Inflammatory macrophage treated with lipopolysaccharide for 1 hour (primary cell): Measurements from ENCODE around the gene RPSA.
"Not testable (repeated sequence)": the region's sequence is repeated elsewhere in the genome, so short reads cannot be mapped to it uniquely, and the experiment has no call there.

Source experiments
- DNase-seq, 2 donors: peaks; one replicate each; pipeline ENCODE4 v3.0.0-alpha.2; 2020 to 2022

Gene RPSA

DNA sequence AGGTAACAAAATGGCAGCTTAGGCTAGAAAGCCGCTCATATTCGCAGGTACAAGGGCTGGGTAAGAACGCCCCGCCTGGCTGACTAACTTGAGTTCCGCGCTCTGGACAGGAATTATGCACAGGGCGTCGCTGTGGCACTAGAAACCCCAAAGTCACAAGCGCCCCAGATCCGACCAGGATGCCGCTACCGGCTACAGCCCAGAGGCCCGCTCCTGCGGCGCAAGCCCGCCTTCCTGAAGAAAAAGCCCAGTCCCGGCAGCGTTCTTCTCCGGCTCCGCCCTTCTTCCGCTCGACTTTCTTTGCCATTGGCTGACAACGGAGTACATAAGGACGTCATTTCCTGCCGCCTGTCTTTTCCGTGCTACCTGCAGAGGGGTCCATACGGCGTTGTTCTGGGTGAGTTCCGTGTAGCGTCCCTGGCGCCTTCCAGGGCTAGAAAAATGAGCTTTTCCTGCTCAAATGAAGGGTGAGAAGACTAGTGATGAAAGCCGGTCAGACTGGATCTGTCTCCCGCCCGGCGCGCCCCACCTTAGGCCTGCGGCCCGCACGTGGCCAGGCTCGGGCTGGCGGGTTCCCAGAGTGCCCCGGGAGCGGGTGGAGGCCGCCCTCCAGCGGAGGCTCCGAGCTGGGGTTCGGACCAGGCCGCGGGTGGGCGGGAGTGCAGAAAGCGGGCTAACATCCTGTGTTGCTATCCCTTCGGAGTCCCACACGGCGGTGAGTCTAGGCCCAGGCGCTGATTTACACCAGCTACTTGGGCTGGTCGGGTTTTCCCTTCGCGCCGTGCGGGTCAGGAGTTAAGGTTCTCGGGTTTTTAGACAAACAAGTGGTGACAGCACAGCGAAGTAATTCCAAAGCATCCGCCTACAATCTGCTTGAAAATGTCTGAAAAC, at the start of gene RPSA:
RPSA (plus strand) TSS at position 353 of the 891 bp plus-strand sequence. CDS start 934 bp downstream, outside the sequence.
- peak; percentile 97 for DNase-seq

DNA sequence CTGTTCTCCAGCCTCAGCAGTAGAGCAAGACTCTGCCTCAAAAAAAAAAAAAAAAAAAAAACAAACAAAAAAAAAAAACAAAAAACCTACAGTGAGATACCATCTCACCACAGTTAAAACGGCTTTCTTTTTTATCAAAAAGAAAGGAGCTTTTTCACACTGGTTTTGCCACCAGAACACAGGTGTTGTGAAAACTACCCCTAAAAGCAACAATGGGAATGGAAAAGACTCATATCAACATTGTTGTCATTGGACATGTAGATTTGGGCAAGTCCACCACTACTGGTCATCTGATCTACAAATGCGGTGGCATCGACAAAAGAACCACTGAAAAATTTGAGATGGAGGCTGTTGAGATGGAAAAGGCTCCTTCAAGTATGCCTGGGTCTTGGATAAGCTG, 48.2 kb upstream of the RPSA start:
- DNase-seq, result no peak

- DNase-seq, result peak; percentile 22 to 38
These were observed 45.1 kb upstream of the RPSA start for GRCh38 chr3:39361252-39361927.

GRCh38 chr3:39362192-39362591, 44.3 kb upstream of the RPSA start:
- DNase-seq, result no peak

GRCh38 chr3:39362812-39363211, 43.7 kb upstream of the RPSA start:
- DNase-seq, result no peak

GRCh38 chr3:39370450-39370849, 36.1 kb upstream of the RPSA start:
- DNase-seq, result not testable (repeated sequence)

- DNase-seq, result no peak
These were observed 33.7 kb upstream of the RPSA start for GRCh38 chr3:39372833-39373232.

DNA sequence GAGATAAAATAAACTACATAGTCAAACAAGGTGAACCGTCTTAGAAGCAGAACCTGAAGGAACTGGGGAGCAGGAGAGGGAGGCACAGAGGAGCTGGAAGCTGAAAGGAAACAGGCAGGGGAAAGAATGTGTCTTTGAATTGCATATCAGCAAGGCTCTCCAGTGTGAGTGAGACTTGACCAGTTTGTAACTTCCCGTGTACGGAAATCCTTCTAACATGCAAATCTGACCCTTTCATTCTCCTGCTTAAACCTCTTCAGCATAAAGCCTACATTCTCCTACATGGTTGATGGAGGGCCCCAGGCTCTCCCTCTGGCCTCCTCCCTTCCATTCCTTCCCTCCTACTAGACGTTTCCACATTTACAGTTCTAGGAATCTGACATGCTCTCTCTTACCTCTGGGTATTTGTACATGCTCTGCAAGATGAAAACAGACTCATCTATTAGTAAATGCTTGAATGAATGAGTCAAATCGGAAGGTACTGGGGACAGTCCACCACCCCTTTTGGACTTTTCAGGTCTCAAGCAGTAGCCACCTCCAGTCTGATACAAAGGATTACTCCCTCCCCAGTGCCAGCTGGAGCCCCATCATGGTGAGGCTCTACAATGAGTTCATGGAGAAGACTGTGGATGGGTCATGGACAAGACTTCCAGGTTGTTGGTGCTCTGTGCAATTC, 29.4 kb upstream of the RPSA start:
- DNase-seq, result no peak

- DNase-seq, result peak in 1 of 2 donors; percentile 33
These were observed 28.4 kb upstream of the RPSA start for GRCh38 chr3:39378088-39378487.

- no peak for DNase-seq
These were observed 27.4 kb upstream of the RPSA start for GRCh38 chr3:39378957-39379777.

GRCh38 chr3:39379778-39380155, 26.8 kb upstream of the RPSA start:
- no peak for DNase-seq

DNA sequence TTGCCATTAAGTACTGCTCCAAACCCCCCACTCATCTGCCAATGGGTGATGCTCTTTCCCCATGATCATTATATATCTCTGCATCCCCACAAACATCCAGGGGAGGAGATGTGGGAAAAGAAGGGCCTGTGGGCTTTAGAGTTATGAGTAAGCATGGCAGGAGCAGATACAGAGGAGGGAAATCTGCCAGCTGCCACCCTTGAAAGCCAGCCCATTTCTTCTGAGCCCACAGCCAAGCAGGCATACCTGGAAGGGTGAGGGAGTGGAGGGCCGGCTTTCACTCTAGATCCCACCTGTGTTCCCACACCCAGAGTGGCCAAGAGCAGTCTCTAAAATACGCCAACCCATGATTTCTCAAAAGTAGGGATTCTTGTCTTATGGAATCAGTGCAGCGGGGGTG, 25.1 kb upstream of the RPSA start:
- no peak for DNase-seq

DNA sequence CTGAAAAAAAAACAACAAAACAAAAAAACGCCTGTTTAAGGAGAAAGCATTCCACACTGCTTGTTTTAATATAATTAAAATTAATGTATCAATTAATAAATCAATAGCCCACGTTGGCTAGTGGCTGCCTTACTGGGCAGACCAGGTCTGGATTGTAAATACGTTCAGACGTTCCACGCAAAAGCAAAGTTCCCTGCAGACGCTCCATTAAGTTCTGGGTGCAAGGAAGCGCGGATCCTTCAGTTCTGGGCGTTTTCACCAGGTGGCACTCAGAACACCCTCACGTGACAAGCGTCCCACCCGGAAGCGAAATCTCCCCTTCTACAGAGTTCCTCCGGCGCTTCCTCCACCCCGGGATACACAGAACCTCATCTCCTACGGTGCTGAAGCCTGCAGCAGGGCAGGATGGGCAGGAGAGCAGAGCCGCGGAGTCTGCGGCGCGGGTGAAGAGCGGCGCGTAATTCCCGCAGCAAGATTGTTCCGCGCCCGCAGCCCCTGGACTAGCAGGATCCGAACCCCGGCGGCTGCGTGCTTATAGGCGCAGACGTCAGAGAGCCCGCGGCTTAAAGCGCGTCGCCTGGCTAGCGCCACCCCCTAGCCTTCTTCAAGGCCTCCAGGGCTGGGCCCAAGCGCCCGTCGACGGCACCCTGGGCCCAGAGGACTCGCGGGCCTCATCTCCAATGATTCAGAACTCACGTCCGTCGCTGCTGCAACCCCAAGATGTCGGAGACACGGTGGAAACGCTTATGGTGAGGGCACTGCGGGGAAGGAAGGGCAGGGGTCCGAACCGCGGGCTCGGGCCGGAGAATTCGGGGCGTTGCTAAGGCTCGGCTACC, 23.3 kb upstream of the RPSA start, which contains the start of gene SLC25A38:
SLC25A38 (plus strand) TSS at position 326 of the 836 bp plus-strand sequence; CDS start at position 681, 355 bp downstream.
- peak; percentile 72 to 75 for DNase-seq

- DNase-seq, result peak; percentile 90 to 93
These were observed 22.4 kb upstream of the RPSA start for GRCh38 chr3:39383881-39384664.

GRCh38 chr3:39384665-39385000, 21.9 kb upstream of the RPSA start:
- no peak for DNase-seq

DNA sequence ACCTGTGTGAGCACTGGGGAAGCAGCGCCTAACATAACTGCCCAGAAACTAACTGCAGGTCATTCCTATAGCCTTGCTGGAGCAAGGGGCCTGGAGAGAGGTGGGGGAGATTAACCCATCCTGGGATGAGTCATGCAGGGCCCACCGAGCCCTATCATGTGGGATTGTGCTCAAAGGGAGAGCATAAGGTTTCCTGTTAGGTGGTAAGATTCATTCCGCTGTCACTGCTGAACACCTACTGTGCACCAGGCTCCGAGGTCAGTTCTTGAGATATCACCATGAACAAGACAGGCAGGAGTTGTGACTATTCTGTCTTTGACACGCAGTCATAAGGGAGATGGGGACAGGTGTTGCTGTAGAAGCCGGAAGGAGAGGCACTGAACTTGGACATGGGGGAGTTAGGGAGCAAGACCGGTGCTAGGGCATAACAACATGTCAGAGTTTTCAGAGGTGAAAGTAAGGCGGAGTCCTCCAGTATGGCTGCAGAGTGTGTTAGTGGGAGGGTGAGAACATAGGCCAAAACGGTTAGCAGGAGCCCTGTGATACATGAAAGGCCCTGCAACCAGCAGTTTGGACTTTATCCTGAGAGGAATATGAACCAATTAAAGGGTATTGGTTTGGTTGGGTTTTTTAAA, 20.9 kb upstream of the RPSA start:
- no peak for DNase-seq

DNA sequence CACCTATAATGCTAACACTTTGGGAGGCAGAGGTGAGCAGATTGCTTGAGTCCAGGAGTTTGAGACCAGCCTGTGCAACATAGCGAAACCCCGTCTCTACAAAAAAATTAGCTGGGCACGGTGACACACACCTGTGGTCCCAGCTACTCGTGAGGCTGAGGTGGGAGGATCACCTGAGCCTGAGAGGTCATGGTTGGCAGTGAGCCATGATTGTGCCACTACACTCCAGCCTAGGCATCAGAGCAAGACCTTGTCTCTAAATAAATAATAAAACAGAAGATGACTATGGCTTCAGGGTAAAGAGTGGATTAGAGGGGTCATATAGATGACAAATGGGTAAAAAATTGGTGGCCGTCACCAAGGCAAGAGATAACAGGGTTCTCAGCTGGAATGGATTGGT, 20.2 kb upstream of the RPSA start:
- DNase-seq, result no peak

GRCh38 chr3:39387411-39387975, 19.0 kb upstream of the RPSA start:
- DNase-seq, result no peak

DNA sequence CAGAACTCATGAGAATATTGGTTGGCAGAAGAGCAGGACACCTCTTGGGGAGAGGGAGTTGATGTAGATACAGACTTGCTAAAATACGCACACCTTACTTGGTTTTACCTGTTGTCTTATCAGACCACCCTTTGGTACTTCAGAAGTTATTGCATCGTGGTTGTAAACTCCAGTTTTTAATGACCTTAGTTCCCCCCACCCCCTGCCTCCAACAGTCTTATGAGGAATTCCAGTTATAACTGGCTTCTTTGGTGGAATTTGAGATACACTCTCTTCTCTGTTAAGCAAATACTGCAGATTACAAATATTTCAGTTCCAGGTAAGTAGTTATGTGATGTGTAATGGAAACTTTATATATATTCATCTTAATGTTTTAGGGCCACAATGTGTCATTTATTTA, 18.4 kb upstream of the RPSA start:
- DNase-seq, result no peak

DNA sequence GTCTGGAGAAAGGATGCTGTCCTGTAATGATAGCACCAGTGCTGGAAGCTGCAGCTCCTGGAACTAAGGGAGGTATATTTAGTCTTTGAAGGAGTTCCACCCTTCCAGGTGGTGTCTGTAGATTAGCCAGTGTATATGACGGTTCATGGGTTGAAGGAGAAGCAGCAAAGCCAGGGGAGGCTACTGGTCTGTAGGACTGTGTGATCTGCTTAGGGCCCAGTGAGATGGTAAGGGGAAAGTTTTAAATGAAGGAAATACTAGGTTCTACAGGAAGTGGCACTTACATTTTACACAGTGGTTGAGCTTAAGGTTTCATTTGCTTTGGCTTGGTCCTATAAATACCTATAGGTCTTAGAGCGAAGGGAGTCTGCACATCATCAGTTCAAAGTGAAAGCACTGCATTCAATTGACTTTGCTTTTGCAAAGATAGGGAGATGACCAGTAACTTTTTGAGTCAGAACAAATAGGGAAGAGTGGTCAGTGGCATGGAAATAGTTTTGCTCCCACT, 17.7 kb upstream of the RPSA start:
- DNase-seq, result no peak
